EH (cell line): ENCODE results near the gene CLINT1.

ENCODE experiments used
- DNase-seq: peaks from one replicate; pipeline ENCODE4 v3.0.0-alpha.2; 2015; ENCODE audit warnings: low read depth

Gene CLINT1

GRCh38 chr5:157820593-157821252, 38.2 kb downstream of the CLINT1 start:
- peak; percentile 43 for DNase-seq

- DNase-seq = peak; percentile 2
Observed at GRCh38 chr5:157819502-157820115, 39.3 kb downstream of the CLINT1 start.

GRCh38 chr5:157818368-157818767, 40.6 kb downstream of the CLINT1 start:
- no peak for DNase-seq

GRCh38 chr5:157817928-157818327, 41.0 kb downstream of the CLINT1 start:
- no peak for DNase-seq

GRCh38 chr5:157817387-157817702, 41.6 kb downstream of the CLINT1 start:
- no peak for DNase-seq

GRCh38 chr5:157816682-157817386, 42.1 kb downstream of the CLINT1 start:
- peak; percentile 27 for DNase-seq

- DNase-seq = no peak
Observed at GRCh38 chr5:157812086-157812485, 46.9 kb downstream of the CLINT1 start.

GRCh38 chr5:157808043-157808442, 50.9 kb downstream of the CLINT1 start:
- DNase-seq = no peak

GRCh38 chr5:157802736-157803135, 56.2 kb downstream of the CLINT1 start:
- no peak for DNase-seq

- DNase-seq = no peak
Observed at GRCh38 chr5:157800137-157800536, 58.8 kb downstream of the CLINT1 start.

- no peak for DNase-seq
Observed at GRCh38 chr5:157799578-157799977, 59.4 kb downstream of the CLINT1 start.

- no peak for DNase-seq
Observed at GRCh38 chr5:157793301-157793700, 65.6 kb downstream of the CLINT1 start.

- DNase-seq = no peak
Observed at GRCh38 chr5:157785801-157786200, 73.1 kb downstream of the CLINT1 start.

GRCh38 chr5:157779221-157779620, 79.7 kb downstream of the CLINT1 start:
- DNase-seq = no peak

- DNase-seq = peak; percentile 37
Observed at GRCh38 chr5:157778121-157778805, 80.7 kb downstream of the CLINT1 start.

- DNase-seq = no peak
Observed at GRCh38 chr5:157772127-157772526, 86.8 kb downstream of the CLINT1 start.

- no peak for DNase-seq
Observed at GRCh38 chr5:157770665-157771064, 88.3 kb downstream of the CLINT1 start.

GRCh38 chr5:157767689-157768088, 91.3 kb downstream of the CLINT1 start:
- no peak for DNase-seq

- no peak for DNase-seq
Observed at GRCh38 chr5:157766902-157767301, 92.0 kb downstream of the CLINT1 start.

- no peak for DNase-seq
Observed at GRCh38 chr5:157766442-157766841, 92.5 kb downstream of the CLINT1 start.

- DNase-seq = no peak
Observed at GRCh38 chr5:157764531-157764930, 94.4 kb downstream of the CLINT1 start.

GRCh38 chr5:157761690-157762621, 97.0 kb downstream of the CLINT1 start:
- peak; percentile 74 for DNase-seq
